Smooth muscle cell of the brain vasculature (primary cell): ENCODE results near the gene MTHFD2L.

ENCODE experiments used
- DNase-seq: peaks from one replicate; pipeline ENCODE4 v3.0.0-alpha.2; 2012; ENCODE audit warnings: low read depth, low spot score

Gene MTHFD2L

GRCh38 chr4:74132944-74133343 lies 25.0 kb upstream of the MTHFD2L start:
- DNase-seq: no peak

GRCh38 chr4:74133786-74134499 lies 24.0 kb upstream of the MTHFD2L start:
- peak; percentile 75 for DNase-seq

GRCh38 chr4:74134500-74134852 lies 23.4 kb upstream of the MTHFD2L start:
- DNase-seq: no peak

DNA sequence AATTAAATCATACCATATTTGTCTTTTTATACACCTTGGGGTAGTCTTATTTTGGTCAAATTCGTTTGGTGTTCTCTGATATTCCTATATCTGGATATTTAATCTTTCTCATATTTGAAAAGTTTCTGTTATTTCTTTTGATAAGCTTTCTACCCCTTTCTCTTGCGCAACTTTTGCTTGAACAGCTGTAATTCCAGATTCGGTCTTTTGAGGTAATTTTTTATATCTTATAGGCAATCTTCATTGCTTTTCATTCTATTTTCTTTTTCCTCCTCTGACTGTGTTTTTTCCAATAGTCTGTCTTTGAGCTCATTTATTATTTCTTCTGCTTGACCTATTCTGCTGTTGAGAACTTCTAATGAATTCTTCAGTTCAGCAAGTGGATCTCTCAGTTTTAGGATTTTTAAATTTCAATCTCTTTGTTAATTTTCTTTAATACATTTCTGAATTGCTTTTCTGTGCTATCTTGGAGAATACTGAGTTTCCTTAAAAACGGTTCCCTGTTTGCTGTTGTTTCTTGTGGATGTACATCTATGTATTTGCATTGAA lies 11.3 kb upstream of the MTHFD2L start:
- DNase-seq: no peak

DNA sequence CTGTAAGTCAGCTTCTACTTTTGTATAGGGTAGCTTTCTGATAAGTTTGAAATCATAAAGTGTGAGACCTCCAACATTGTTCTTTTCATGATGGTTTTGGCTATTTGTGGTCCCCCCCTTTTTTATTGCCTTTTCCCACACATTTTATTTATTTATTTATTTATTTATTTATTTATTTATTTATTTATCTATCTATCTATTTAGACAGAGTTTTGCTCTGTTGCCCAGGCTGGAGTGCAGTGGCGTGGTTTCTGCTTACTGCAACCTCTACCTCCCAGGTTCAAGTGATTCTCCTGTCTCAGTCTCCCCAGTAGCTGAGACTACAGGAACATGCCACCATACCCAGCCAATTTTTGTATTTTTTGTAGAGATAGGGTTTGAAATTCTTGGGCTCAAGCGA lies 9.7 kb upstream of the MTHFD2L start:
- DNase-seq: no peak

GRCh38 chr4:74152836-74153235 lies 5.1 kb upstream of the MTHFD2L start:
- DNase-seq: no peak

DNA sequence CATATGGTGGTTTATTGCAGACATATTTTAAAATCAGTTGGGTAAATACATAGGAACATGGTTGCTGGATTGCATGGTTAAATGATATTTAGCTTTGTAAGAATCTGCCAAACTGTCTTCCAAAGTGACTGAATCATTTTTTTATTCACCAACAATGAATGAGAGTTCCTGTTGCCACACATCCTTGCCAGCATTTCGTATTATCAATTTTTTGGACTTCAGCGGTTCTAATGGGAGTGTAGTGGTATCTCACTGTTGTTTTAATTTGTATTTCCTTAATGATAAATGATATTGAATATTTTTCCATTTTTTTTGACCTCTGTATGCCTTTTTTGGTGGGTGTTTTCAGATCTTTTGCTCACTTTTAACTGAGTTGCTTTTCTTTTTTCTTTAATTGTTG lies 1.4 kb upstream of the MTHFD2L start:
- no peak for DNase-seq

- DNase-seq: peak; percentile 7
Observed at GRCh38 chr4:74157154-74157553, 764 bp upstream of the MTHFD2L start.

- no peak for DNase-seq
Observed at GRCh38 chr4:74158466-74159142, 686 bp downstream of the MTHFD2L start.

GRCh38 chr4:74159143-74159709 lies 1.3 kb downstream of the MTHFD2L start:
- no peak for DNase-seq

DNA sequence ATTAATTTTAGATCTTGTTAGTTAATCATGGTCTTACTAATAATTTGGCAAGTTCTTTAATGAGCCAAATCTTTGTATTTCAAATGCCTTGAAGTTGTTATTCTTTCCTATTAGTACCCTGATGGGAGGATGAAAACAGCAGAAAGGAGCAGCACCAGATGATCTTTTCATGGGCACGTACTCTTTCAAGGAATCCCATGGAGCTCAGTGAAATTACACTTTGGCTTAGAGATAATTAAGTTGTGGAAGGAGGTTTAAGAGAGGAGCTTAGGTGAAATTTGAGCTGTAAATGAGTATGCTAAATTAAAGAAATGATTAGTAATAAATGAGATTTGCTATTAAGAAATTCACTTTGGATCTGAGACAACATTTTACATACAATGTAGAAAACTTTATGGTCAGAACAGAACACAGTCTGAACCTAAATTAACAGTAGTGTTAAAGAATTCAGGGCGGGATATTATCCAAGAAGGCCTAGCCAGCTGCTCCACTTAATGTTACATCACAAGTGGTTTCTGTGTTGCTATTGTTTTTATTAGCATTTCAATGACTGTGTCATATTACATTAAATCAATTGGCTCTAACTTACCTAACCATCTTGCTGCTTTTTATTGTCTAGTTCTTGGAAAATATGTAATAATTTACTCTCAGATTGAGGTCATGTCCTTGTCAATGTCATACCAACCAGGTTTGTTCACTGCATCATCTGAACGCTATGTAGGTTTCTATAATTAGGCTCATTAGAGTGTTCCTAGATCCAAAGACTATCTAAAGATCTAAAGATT lies 3.9 kb downstream of the MTHFD2L start:
- DNase-seq: no peak

GRCh38 chr4:74166135-74166534 lies 8.2 kb downstream of the MTHFD2L start:
- no peak for DNase-seq

DNA sequence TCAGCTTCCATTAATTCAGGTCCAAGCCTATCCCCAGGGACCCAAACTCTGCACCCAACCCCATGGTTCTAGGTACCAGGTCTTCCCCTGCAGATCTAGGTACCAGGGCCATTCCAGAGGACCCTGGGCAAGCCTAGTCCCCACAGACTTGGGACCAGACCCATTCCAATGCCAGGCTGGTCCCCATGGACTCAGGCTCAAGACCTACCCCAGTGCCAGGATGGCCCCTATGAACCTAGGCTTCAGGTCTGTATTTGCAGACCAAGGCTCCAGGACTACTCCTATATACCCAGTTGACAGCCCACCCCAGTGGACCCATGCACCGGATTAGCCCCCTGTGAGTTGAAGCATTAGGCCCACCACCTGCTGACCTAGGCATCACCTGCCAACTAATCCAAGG lies 8.9 kb downstream of the MTHFD2L start:
- no peak for DNase-seq

DNA sequence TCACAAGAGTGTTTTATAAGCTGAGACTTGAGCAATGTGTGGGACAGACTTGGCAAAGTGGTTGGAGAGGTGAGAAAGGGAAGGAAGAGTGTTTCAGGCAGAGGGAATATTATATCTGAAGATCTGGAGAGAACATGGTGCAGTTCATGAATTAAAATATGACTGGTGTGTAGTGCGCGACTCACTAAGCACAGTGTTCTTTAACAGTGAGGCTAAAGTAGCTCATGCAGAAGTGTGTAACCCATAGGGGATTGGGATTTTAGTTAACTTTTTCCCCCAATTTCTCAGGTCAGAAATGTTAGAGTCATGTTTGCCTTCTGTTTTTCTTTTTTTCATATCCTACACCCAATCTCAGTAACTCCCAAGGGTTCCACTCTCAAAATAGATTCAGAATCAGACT lies 9.7 kb downstream of the MTHFD2L start:
- no peak for DNase-seq

GRCh38 chr4:74168841-74169240 lies 10.9 kb downstream of the MTHFD2L start:
- no peak for DNase-seq

DNA sequence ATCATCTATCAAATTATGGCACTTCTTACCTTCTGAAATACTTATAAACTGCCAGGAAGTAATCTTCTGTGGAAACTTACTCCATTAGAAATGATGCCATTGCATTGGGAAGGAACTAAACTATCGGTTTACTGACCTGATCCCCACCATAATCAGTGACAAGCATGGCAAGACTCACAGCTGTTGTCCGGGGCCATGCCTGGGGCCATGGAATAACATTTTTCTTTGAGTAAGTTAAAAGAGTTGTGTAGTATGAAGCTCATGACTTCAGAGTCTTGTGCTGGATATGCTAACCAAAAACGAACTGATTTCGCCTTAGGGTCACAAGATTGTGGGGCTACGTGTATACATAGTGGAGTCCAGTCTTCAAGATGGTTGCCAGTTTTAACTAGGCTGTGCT lies 15.4 kb downstream of the MTHFD2L start:
- DNase-seq: no peak

- DNase-seq: no peak
Observed at GRCh38 chr4:74174421-74174820, 16.5 kb downstream of the MTHFD2L start.

DNA sequence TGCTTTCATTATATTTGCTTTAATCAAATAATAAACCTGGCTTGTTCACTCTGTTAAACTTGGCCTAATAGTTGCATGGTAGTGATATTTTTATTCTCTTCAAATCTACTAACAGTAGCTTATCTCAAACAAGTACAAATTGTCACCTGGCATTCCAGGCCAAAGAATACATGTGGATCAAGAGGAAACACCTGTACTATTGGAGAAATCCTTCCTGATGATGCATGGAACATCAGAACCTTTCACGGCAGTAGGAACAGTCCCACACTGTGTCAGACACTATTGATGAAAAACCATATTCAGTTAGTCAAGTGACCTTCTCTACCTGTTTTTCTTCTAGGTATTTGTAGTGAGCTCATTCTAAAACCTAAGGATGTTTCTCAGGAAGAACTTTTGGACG lies 17.0 kb downstream of the MTHFD2L start:
- DNase-seq: no peak

- no peak for DNase-seq
Observed at GRCh38 chr4:74175379-74175778, 17.5 kb downstream of the MTHFD2L start.

GRCh38 chr4:74178798-74179197 lies 20.9 kb downstream of the MTHFD2L start:
- DNase-seq: no peak

DNA sequence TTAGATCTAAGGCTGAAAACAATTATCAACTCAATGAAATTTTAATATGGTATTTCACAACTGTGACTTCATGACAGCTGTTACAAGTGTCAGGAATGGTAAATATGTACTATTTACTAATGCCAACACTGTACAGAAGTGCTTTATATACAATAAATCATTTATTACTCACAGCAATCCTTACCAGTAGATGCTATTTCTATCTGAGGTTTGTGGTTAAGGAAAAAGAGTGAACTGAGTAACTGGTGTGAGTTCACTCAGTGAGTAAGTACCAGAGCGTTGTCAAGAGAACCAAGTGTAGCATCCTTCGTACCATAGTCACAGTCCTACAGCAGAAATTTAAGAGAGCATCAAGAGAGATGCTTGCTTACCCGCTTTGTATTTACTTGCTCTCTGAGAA lies 23.3 kb downstream of the MTHFD2L start:
- DNase-seq: no peak

DNA sequence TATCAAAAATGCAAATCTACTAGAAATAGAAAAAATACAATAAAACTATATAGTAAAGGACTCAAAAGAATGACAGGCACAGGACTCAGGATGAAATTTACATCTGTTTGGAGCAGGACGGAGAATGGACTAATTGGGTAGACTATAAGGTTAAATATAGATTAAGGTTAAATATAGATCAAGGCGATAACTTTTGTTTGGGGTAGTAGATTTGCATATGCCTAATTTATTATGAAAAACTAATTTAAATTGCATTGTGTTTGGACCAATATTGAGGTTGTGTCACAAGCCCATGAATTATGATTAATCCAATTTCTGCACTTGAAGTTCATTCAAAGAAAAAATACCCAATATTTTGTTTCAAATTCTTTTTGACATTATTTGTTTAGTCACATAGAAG lies 31.0 kb downstream of the MTHFD2L start:
- no peak for DNase-seq
